GM11168 (cell line): ENCODE results near the gene TRIM50.
"Not testable (repeated sequence)": the region's sequence is repeated elsewhere in the genome, so short reads cannot be mapped to it uniquely, and the experiment has no call there.

Experiments used
- in situ Hi-C: fragments of 300-500 bp; cut with MboI; formaldehyde crosslinking; loops from one replicate; pipeline ENCODE4 v1.12.0; 2022; ENCODE audit warnings: low sequenced_read_pairs; ENCODE audit not compliant: unreplicated experiment

The TRIM50 gene

GRCh38 chr7:73327922-73328321 lies at the start of gene TRIM50, which contains the start of gene FKBP6:
Gene TRIM50, minus strand, starts transcription at chr7:73328082. Its CDS starts 3,295 bp downstream, at chr7:73324787.
Gene FKBP6, plus strand, starts transcription at chr7:73328161. Its CDS starts 268 bp downstream, at chr7:73328429.
- in situ Hi-C loops, result not testable (repeated sequence)

- in situ Hi-C loops, result no loop called here
These were observed 49.0 kb upstream of the TRIM50 start for GRCh38 chr7:73376671-73377412.

GRCh38 chr7:73376262-73376661 lies 48.4 kb upstream of the TRIM50 start:
- in situ Hi-C loops, result not testable (repeated sequence)

- in situ Hi-C loops, result no loop called here
These were observed 45.9 kb upstream of the TRIM50 start for GRCh38 chr7:73373741-73374140.

- in situ Hi-C loops, result no loop called here
These were observed 41.7 kb upstream of the TRIM50 start for GRCh38 chr7:73369622-73370021.

GRCh38 chr7:73369009-73369408 lies 41.1 kb upstream of the TRIM50 start:
- in situ Hi-C loops, result no loop called here

- in situ Hi-C loops, result no loop called here
These were observed 39.1 kb upstream of the TRIM50 start for GRCh38 chr7:73366990-73367389.

GRCh38 chr7:73366127-73366526 lies 38.2 kb upstream of the TRIM50 start:
- in situ Hi-C loops, result no loop called here

- in situ Hi-C loops, result no loop called here
These were observed 36.3 kb upstream of the TRIM50 start for GRCh38 chr7:73364006-73364728.

GRCh38 chr7:73363225-73364005 lies 35.5 kb upstream of the TRIM50 start:
- in situ Hi-C loops, result no loop called here

- in situ Hi-C loops, result not testable (repeated sequence)
These were observed 32.7 kb upstream of the TRIM50 start for GRCh38 chr7:73360590-73360989.

GRCh38 chr7:73359746-73360375 lies 32.0 kb upstream of the TRIM50 start:
- in situ Hi-C loops, result no loop called here

- in situ Hi-C loops, result no loop called here
These were observed 31.4 kb upstream of the TRIM50 start for GRCh38 chr7:73359306-73359705.

- in situ Hi-C loops, result no loop called here
These were observed 30.9 kb upstream of the TRIM50 start for GRCh38 chr7:73358590-73359275.

GRCh38 chr7:73356159-73356558 lies 28.3 kb upstream of the TRIM50 start:
- in situ Hi-C loops, result no loop called here

GRCh38 chr7:73354821-73355220 lies 26.9 kb upstream of the TRIM50 start:
- in situ Hi-C loops, result no loop called here

- in situ Hi-C loops, result no loop called here
These were observed 26.3 kb upstream of the TRIM50 start for GRCh38 chr7:73354196-73354595.

- in situ Hi-C loops, result no loop called here
These were observed 25.4 kb upstream of the TRIM50 start for GRCh38 chr7:73353243-73353642.

- in situ Hi-C loops, result no loop called here
These were observed 24.9 kb upstream of the TRIM50 start for GRCh38 chr7:73352784-73353183.
